GM10847 (cell line): ENCODE measurements around the gene KEAP1.

Experiments
- POLR2A ChIP-seq: IDR thresholded peaks from 2 replicates; pipeline ENCODE4 v1.6.1; 2011; ENCODE audit not compliant: insufficient read length; ENCODE audit errors: extremely low read depth

The KEAP1 gene

GRCh38 chr19:10533646-10534386 is 30.7 kb upstream of the KEAP1 start:
- no peak for TF ChIP-seq POLR2A

- TF ChIP-seq POLR2A, result no peak
Observed at GRCh38 chr19:10532457-10532856, 29.3 kb upstream of the KEAP1 start.

DNA sequence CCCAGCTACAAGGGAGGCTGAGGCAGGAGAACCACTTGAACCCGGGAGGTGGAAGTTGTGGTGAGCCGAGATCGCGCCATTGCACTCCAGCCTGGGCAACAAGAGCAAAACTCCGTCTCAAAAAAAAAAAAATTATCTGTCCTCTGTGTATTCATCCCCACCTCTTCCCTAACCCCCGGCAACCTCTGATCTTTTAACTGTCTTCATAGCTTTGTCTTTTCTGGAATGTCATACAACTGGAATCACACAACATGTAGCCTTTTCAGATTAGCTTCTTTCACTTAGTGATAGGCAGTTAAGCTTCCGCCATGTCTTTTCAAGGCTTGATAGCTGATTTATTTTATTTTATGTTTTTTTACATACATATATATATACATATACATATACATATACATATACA is 22.5 kb upstream of the KEAP1 start:
- no peak for TF ChIP-seq POLR2A

DNA sequence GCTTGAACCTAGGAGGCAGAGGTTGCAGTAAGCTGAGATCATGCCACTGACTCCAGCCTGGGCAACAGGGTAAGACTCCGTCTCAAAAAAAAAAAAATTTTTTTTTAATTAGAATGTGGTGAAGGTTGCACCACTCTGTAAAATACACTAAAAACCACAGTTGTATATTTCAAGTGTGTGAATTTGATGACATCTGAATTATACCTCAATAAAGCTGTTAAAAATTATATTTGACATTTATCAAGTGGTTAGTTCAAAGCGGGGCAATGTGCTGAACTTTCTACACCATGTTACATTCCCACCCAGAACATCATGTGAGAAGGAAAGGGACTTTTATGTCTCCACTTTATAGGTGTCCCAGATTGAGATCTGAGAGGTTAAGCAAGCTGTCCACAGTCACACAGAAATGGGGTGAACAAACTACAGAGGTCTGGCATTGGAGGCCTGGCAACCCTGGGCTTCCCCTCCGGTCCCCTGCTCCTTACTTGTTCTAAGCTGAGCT is 20.0 kb upstream of the KEAP1 start:
- TF ChIP-seq POLR2A, result no peak

GRCh38 chr19:10521461-10522171 is 18.5 kb upstream of the KEAP1 start:
- no peak for TF ChIP-seq POLR2A

DNA sequence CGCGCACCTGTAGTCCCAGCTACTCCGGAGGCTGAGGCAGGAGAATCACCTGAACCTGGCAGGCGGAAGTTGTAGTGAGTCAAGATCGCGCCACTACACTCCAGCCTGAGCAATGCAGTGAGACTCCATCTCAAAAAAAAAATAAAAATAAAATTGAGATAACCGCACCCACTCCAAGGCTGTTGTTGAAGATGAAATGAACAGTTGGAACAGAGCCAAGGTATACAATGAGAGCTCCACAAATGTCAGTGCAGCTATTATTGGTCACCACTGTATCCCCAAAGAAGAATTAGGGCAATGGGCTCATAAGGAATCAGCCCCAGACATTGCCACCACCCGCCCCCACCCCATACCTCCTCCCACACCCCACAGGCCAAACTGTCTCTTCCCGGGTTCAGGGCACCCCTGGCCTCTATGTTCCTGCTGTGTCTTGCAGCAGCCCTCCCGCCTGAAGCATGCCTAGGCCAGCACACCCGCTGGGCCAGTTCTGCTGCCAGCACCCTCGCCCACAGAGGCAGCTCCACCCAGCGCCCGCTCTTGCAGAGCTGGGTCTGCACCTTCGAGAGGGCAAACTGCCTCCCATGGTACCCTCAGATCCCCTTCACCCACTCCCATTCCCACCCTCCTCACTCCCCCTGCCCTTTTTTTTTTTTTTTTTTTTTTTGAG is 17.6 kb upstream of the KEAP1 start:
- no peak for TF ChIP-seq POLR2A

GRCh38 chr19:10519421-10519820 is 16.3 kb upstream of the KEAP1 start:
- TF ChIP-seq POLR2A, result no peak

- no peak for TF ChIP-seq POLR2A
Observed at GRCh38 chr19:10518444-10519361, 15.5 kb upstream of the KEAP1 start.

DNA sequence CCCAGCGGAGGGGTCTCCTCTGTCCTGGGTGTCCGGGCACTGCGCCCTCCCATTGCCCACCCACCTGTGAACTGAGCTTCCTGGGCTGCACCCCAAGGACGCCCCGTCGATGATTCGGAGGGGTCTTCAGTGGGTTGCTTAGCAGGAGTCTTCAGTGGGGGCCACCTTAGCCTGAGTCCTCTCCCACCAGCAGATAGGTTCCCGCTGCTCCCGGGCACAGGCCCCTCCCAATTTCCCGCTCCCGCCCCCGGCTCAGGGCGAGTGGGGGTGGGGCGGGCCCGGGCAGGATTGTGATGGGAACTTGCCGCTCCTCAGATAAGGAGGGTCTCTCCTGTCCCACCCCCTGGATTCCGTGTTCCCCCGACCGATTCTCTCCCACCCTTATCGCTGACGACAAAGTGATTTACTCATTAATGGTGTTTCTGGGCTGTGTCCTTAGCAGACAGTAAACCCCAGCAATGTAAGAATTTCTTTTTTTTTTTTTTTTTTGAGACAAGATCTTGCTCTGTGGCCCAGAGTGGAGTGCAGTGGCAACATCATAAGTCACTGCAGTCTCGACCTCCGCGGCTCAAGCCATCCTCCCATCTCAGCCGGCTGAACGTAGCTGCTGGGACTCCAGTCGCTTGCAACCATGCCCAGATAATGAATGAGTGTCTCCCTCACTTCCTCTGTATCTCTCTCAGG is 14.7 kb upstream of the KEAP1 start:
- TF ChIP-seq POLR2A, result no peak

DNA sequence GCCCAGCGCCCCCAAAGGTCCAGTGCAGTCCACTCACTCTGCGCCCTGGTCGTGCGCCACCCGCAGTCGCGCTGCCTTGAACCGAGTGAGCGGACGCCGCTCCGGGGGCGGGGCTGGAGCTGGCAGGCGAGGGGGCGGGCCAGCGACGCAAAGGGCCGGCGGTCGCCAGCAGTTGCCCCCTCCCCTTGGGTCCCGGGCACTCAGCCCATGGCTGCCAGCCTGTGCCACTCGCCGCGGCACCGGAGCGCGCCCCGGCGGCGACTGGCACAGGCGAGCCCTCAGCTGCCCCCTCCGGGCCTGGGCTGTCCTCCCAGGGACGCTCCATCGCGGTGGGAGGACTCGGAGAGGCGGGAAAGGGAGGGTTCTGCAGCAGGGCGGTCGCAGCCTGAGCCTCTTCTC is 14.2 kb upstream of the KEAP1 start, which contains the start of gene S1PR5:
TSS of gene S1PR5 (minus strand) at position 87 of the 399 bp plus-strand sequence. CDS start 2,436 bp downstream, outside the sequence.
- no peak for TF ChIP-seq POLR2A

GRCh38 chr19:10516671-10517286 is 13.6 kb upstream of the KEAP1 start:
- no peak for TF ChIP-seq POLR2A

DNA sequence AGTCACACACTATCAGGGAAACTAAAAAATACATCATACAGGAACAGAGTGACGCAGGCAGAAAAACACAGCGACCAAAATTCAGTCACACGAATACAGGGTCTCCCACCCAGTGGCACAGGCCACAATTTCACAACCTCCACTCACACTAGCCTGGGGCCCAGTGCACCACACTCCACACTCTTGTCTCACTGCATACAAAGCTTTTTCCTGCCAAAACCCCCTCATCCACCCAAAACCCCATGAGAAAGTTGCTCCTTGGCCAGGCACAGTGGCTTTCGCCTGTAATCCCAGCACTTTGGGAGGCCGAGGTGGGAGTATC is 12.9 kb upstream of the KEAP1 start:
- no peak for TF ChIP-seq POLR2A

DNA sequence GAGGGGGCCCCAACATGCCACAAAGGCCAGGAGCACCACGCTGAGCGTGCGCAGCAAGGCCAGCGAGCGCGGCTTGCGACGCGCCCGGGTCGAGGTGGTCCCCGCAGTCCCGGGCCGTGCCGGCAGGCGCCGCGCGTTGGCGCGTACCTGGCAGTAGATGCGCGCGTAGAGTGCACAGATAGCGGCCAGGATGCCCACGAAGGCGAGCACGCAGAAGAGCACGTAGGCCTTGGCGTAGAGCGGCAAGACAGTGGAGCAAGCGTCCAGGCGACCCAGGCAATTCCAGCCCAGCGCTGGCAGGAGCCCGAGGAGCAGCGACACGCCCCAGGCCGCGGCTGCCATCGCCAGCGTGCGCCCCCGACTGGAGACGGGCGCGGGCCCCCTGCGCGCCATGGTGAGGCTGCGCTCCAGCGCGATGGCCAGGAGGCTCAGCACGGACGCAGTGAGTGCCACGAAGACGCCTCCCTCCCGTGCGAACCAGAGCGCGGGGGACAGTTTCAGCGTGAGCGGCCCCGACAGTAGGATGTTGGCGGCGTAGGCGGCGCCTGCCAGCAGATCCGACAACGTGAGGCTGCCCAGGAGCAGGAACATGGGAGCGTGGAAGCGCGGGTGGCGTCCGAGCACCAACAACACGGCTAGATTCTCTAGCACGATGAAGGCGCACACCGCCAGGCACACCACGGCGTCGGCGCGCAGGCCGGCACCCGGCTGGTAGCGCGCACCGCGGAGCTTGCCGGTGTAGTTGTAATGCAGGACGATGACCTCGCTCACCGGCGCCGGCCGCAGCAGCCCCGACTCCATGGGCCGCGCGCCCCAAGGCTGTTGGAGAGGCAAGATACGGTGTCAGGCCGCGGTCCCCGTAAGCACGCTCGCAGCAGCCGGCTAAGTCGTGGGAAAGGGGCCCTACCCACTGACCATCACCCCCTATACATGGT is 11.3 kb upstream of the KEAP1 start:
- TF ChIP-seq POLR2A, result no peak
